K562 (cell line): ENCODE data around the gene NTRK1. TPM values are rescaled to one million over a fixed set of nuclear protein-coding genes. Genes with fewer than 3 reads are reported as not detected.

Experiments
- ARID3B ChIP-seq: fragments of 250-450 bp; sonication (Bioruptor Pico); IDR thresholded peaks from 2 replicates; pipeline ENCODE4 v1.4.0; 2020; ENCODE audit warnings: borderline replicate concordance
- BRD4 ChIP-seq: fragments of 200-600 bp; sonication (generic); IDR thresholded peaks from 2 replicates; pipeline ENCODE4 v1.6.1; 2017; ENCODE audit warnings: inconsistent platforms
- CXXC5 ChIP-seq: fragments of 250-450 bp; sonication (Bioruptor Pico); IDR thresholded peaks from 2 replicates; pipeline ENCODE4 v1.8.0; 2022; ENCODE audit warnings: inconsistent platforms, mild to moderate bottlenecking, moderate library complexity
- E4F1 ChIP-seq: fragments of 250-450 bp; sonication (Bioruptor Pico); IDR thresholded peaks from 2 replicates; pipeline ENCODE4 v1.5.0; 2021; ENCODE audit warnings: mild to moderate bottlenecking, borderline replicate concordance
- EP400 ChIP-seq: fragments of 450-650 bp; IDR thresholded peaks from 2 replicates; pipeline ENCODE4 v1.6.1; 2017; ENCODE audit warnings: antibody characterized with exemption, mild to moderate bottlenecking, moderate library complexity
- GABPA ChIP-seq: fragments of 200-800 bp; sonication (Bioruptor generic); conservative IDR thresholded peaks from 2 replicates; pipeline ENCODE4 v1.6.1; 2016; ENCODE audit warnings: low read depth, missing genetic modification characterization, missing compliant biosample characterization
- HES1 ChIP-seq: fragments of 450-650 bp; IDR thresholded peaks from 2 replicates; pipeline ENCODE4 v1.6.1; 2016; ENCODE audit warnings: low read depth, mild to moderate bottlenecking, moderate library complexity
- KLF6 ChIP-seq: fragments of 250-450 bp; sonication (Bioruptor Pico); IDR thresholded peaks from 2 replicates; pipeline ENCODE4 v1.4.0; 2020; ENCODE audit warnings: mild to moderate bottlenecking, moderate library complexity, borderline replicate concordance
- MTA3 ChIP-seq: fragments of 450-650 bp; formaldehyde crosslinking; IDR thresholded peaks from 2 replicates; pipeline ENCODE4 v1.6.1; 2017; ENCODE audit warnings: mild to moderate bottlenecking, borderline replicate concordance
- NELFE ChIP-seq: IDR thresholded peaks from 2 replicates; pipeline ENCODE4 v1.6.1; 2011; ENCODE audit warnings: mild to moderate bottlenecking; ENCODE audit not compliant: insufficient read depth, insufficient read length
- NR3C1 ChIP-seq: sonication (generic); formaldehyde crosslinking; IDR thresholded peaks from 2 replicates; pipeline ENCODE4 v1.8.1; 2022; ENCODE audit warnings: missing genetic modification reagents
- PHB2 ChIP-seq: fragments of 450-650 bp; IDR thresholded peaks from 2 replicates; pipeline ENCODE4 v1.6.1; 2017; ENCODE audit warnings: low read depth
- POLR2AphosphoS5 ChIP-seq: IDR thresholded peaks from 2 replicates; pipeline ENCODE4 v1.6.1; 2011; ENCODE audit warnings: mild to moderate bottlenecking, low read depth, low read length, moderate library complexity; ENCODE audit not compliant: control insufficient read depth, insufficient read depth
- PRDM10 ChIP-seq: fragments of 450-650 bp; IDR thresholded peaks from 2 replicates; pipeline ENCODE4 v1.6.1; 2018; ENCODE audit not compliant: partially characterized antibody
- ZKSCAN3 ChIP-seq: fragments of 250-450 bp; sonication (Bioruptor Pico); IDR thresholded peaks from 2 replicates; pipeline ENCODE4 v1.4.0; 2020
- ZNF124 ChIP-seq: sonication (generic); formaldehyde crosslinking; IDR thresholded peaks from 2 replicates; pipeline ENCODE4 v1.8.1; 2022; ENCODE audit warnings: missing genetic modification reagents
- ZNF143 ChIP-seq: sonication (generic); formaldehyde crosslinking; IDR thresholded peaks from 2 replicates; pipeline ENCODE4 v1.9.0; 2022; ENCODE audit warnings: mild to moderate bottlenecking, missing genetic modification reagents
- ZNF277 ChIP-seq: fragments of 250-450 bp; sonication (Bioruptor Pico); IDR thresholded peaks from 2 replicates; pipeline ENCODE4 v1.8.0; 2022; ENCODE audit warnings: inconsistent platforms, mild to moderate bottlenecking, moderate library complexity, borderline replicate concordance
- polyA plus RNA-seq, 8 experiments: library from polyadenylated mRNA; depleted of rRNA in 4 of 8; stranded (reverse) in 5 of 8; unstranded in 3 of 8; fragments of >200 nt; fragmentation: Nextera tagmentation in 2 of 8; fragmentation: Illumina TruSeq in 1 of 8; extraction: Ambion mirVana in 2 of 8; extraction: Trizol in 1 of 8; gene quantifications; 2 replicates each; pipeline versions ENCODE4 v1.2.1 to v1.2.3, GENCODE V29; 2011 to 2014; ENCODE audit warnings: inconsistent platforms in 1 of 8, missing spikeins in 1 of 8
- total RNA-seq, 7 experiments: library from RNA; depleted of rRNA in 6 of 7; stranded (reverse); fragments of >200 nt in 6 of 7; fragmentation: Illumina TruSeq in 2 of 7; extraction: Trizol in 2 of 7; gene quantifications; 2 replicates each; pipeline versions ENCODE4 v1.2.1 to v1.2.3, GENCODE V29; 2011 to 2021; ENCODE audit warnings: low replicate concordance in 1 of 7

Gene NTRK1
- total and polyA plus RNA-seq, 9 of the 15 experiments (the other 6 are each of a cell fraction or from before 2014, with no cell fraction given) = 0.46 to 30.0 (median 7.9) TPM

GRCh38 chr1:156860628-156861423 lies at the start of gene NTRK1 (continued):
- TF ChIP-seq ARID3B (CRISPR knock-in tag) (no peak), GABPA (tag) (no peak), NELFE (no peak), NR3C1 (CRISPR knock-in tag) (0 out of 2 replicates have a peak, but pooled peaks have one; percentile 47), PHB2 (no peak), E4F1 (CRISPR knock-in tag) (no peak), BRD4 (no peak), KLF6 (CRISPR knock-in tag) (no peak), EP400 (no peak), PRDM10 (no peak), ZNF124 (CRISPR knock-in tag) (no peak), CXXC5 (CRISPR knock-in tag) (peak; percentile 29), POLR2AphosphoS5 (no peak), HES1 (no peak), MTA3 (no peak), ZKSCAN3 (CRISPR knock-in tag) (no peak), ZNF143 (CRISPR knock-in tag) (no peak), ZNF277 (CRISPR knock-in tag) (no peak)
